ENCODE results near the gene PXT1. TPM values are rescaled to one million over a fixed set of nuclear protein-coding genes. Genes with fewer than 3 reads are reported as not detected.

Gene PXT1
- total RNA-seq (ENCODE audit: low replicate concordance) = not detected in 2 replicates

- no peaks in the 10 kb centered on the region for H3K36me3 ChIP-seq
These were observed at the start of gene PXT1, which contains the start of gene KCTD20 for GRCh38 chr6:36442671-36443470. TSS of gene PXT1 (minus strand) at chr6:36442854. CDS start at chr6:36426082, 16,772 bp downstream. TSS of gene KCTD20 (plus strand) at chr6:36443000. CDS start at chr6:36470098, 27,098 bp downstream.

GRCh38 chr6:36492092-36492491, 49.4 kb upstream of the PXT1 start:
- no peak overlapping the region for H2AFZ ChIP-seq (replicated peaks)
- Mint-ChIP-seq H3K4me3 (no peak overlapping the region), H3K36me3 (peaks cover 48% of the 10 kb centered on the region), H3K9me3 (no peaks in the 10 kb centered on the region), H3K27me3 (ENCODE audit: insufficient read depth, low read depth) (peaks cover 4% of the 10 kb centered on the region), H3K27ac (no peak overlapping the region), H3K4me1 (peaks cover 11% of the 10 kb centered on the region)
- no peak overlapping the region for H3K27ac ChIP-seq
- H3K79me2 ChIP-seq (ENCODE audit: low read depth) = no peaks in the 10 kb centered on the region
- H3K27me3 ChIP-seq = no peaks in the 10 kb centered on the region
- no peak overlapping the region for H3K4me3 ChIP-seq
- no peak overlapping the region for H3K4me2 ChIP-seq
- no peak overlapping the region for H3K9ac ChIP-seq
- H3K4me1 ChIP-seq = peaks cover 28% of the 10 kb centered on the region
- TF ChIP-seq CTCF (IDR thresholded peaks at IDR 0.05) = no peak
- TF ChIP-seq EZH2 (IDR thresholded peaks at IDR 0.05) = no peak
- TF ChIP-seq EZH2phosphoT487 (IDR thresholded peaks at IDR 0.05) = no peak
- DNase-seq (ENCODE audit: low spot score) = no peak
- H4K20me1 ChIP-seq (ENCODE audit: low read depth) = peaks cover 9% of the 10 kb centered on the region
- H3K9me3 ChIP-seq (ENCODE audit: low read depth) = no peaks in the 10 kb centered on the region
- peaks cover 32% of the 10 kb centered on the region for H3F3A ChIP-seq (ENCODE audit: low read depth)
- H3K36me3 ChIP-seq = no peaks in the 10 kb centered on the region

More at GRCh38 chr6:36442671-36443470, at the start of gene PXT1, which contains the start of gene KCTD20:
- peaks cover 21% of the 10 kb centered on the region for H3K4me1 ChIP-seq
- Mint-ChIP-seq H3K9me3 (no peaks in the 10 kb centered on the region), H3K4me3 (peak within 1 kb of the TSS; percentile 97), H3K27ac (peak within 1 kb of the TSS; percentile 98), H3K27me3 (ENCODE audit: insufficient read depth, low read depth) (no peaks in the 10 kb centered on the region), H3K4me1 (peaks cover 42% of the 10 kb centered on the region), H3K36me3 (peaks cover 4% of the 10 kb centered on the region)
- H3K9ac ChIP-seq = peak within 1 kb of the TSS; percentile 24
- TF ChIP-seq EZH2phosphoT487 (IDR thresholded peaks at IDR 0.05) (no peak), CTCF (IDR thresholded peaks at IDR 0.05) (no peak), EZH2 (IDR thresholded peaks at IDR 0.05) (no peak)
- H2AFZ ChIP-seq (replicated peaks) = peak within 1 kb of the TSS; percentile 95
- peak within 1 kb of the TSS; percentile 64 for H3K4me3 ChIP-seq
- peak; percentile 92 for DNase-seq (ENCODE audit: low spot score)
- H4K20me1 ChIP-seq (ENCODE audit: low read depth) = peaks cover 8% of the 10 kb centered on the region
- peak within 1 kb of the TSS; percentile 85 for H3K4me2 ChIP-seq
- H3F3A ChIP-seq (ENCODE audit: low read depth) = peaks cover 38% of the 10 kb centered on the region
- H3K79me2 ChIP-seq (ENCODE audit: low read depth) = peaks cover 48% of the 10 kb centered on the region
- H3K27me3 ChIP-seq = no peaks in the 10 kb centered on the region
- H3K9me3 ChIP-seq (ENCODE audit: low read depth) = no peaks in the 10 kb centered on the region
- H3K27ac ChIP-seq = peak within 1 kb of the TSS; percentile 76

GRCh38 chr6:36491378-36491965, 48.8 kb upstream of the PXT1 start:
- Histone ChIP-seq H3K4me3 (no peak overlapping the region), H3K4me1 (peaks cover 28% of the 10 kb centered on the region), H2AFZ (replicated peaks) (no peak overlapping the region), H3K79me2 (ENCODE audit: low read depth) (no peaks in the 10 kb centered on the region), H3K9ac (no peak overlapping the region), H3K9me3 (ENCODE audit: low read depth) (no peaks in the 10 kb centered on the region), H3K4me2 (no peak overlapping the region), H3K36me3 (no peaks in the 10 kb centered on the region), H3K27ac (no peak overlapping the region), H3K27me3 (no peaks in the 10 kb centered on the region), H3F3A (ENCODE audit: low read depth) (peaks cover 32% of the 10 kb centered on the region), H4K20me1 (ENCODE audit: low read depth) (peaks cover 9% of the 10 kb centered on the region)
- H3K27me3 Mint-ChIP-seq (ENCODE audit: insufficient read depth, low read depth) = peaks cover 4% of the 10 kb centered on the region
- no peak for DNase-seq (ENCODE audit: low spot score)
- no peak overlapping the region for H3K4me3 Mint-ChIP-seq
- peaks cover 48% of the 10 kb centered on the region for H3K36me3 Mint-ChIP-seq
- H3K27ac Mint-ChIP-seq = no peak overlapping the region
- no peaks in the 10 kb centered on the region for H3K9me3 Mint-ChIP-seq
- peaks cover 11% of the 10 kb centered on the region for H3K4me1 Mint-ChIP-seq
- TF ChIP-seq EZH2phosphoT487 (IDR thresholded peaks at IDR 0.05) = no peak
- no peak for TF ChIP-seq CTCF (IDR thresholded peaks at IDR 0.05)
- TF ChIP-seq EZH2 (IDR thresholded peaks at IDR 0.05) = no peak

Measured in neural progenitor cell (in vitro differentiated cells).